Measurements from ENCODE around the gene VANGL2. TPM values are rescaled to one million over a fixed set of nuclear protein-coding genes. Genes with fewer than 3 reads are reported as not detected.
"Not testable (repeated sequence)": the region's sequence is repeated elsewhere in the genome, so short reads cannot be mapped to it uniquely, and the experiment has no call there.

The VANGL2 gene
- polyA plus RNA-seq, 6 donors from 2014 or later: 0.05 to 0.19 (median 0.08) TPM; not detected in 1

- Mint-ChIP-seq H3K9me3 (no peaks in the 10 kb centered on the region), H3K27ac (peak overlapping the region in 2 of 6 donors; percentile 25 to 83), H3K4me3 (peak overlapping the region in 1 of 8 donors; percentile 31), H3K27me3 (no peaks in the 10 kb centered on the region), H3K36me3 (no peaks in the 10 kb centered on the region), H3K4me1 (peaks cover 23 to 26% (median 24%) of the 10 kb centered on the region in 3 donors)
- no peak for ATAC-seq (ENCODE audit: low read depth in 2 of 2)
- DNase-seq: no peak
Measured at GRCh38 chr1:160374306-160375110, 25.9 kb upstream of the VANGL2 start.

- no peak for DNase-seq
- Mint-ChIP-seq H3K36me3 (no peaks in the 10 kb centered on the region), H3K9me3 (no peaks in the 10 kb centered on the region), H3K4me3 (peak overlapping the region in 7 of 8 donors; percentile 4 to 89 (median 71)), H3K27ac (peak overlapping the region; percentile 0 to 91 (median 77)), H3K27me3 (no peaks in the 10 kb centered on the region), H3K4me1 (peaks cover 23 to 26% (median 24%) of the 10 kb centered on the region in 3 donors)
- peak; percentile 37 to 45 for ATAC-seq (ENCODE audit: low read depth in 2 of 2)
Measured at GRCh38 chr1:160375788-160376524, 24.4 kb upstream of the VANGL2 start.

GRCh38 chr1:160376525-160377131, 23.7 kb upstream of the VANGL2 start:
- Mint-ChIP-seq H3K27ac (peak overlapping the region in 4 of 6 donors; percentile 14 to 83 (median 42)), H3K36me3 (no peaks in the 10 kb centered on the region), H3K4me1 (peaks cover 23 to 26% (median 24%) of the 10 kb centered on the region in 3 donors), H3K27me3 (no peaks in the 10 kb centered on the region), H3K9me3 (no peaks in the 10 kb centered on the region), H3K4me3 (peak overlapping the region in 4 of 8 donors; percentile 18 to 71 (median 40))
- ATAC-seq (ENCODE audit: low read depth in 2 of 2): peak; percentile 58 to 68
- peak; percentile 47 for DNase-seq

- H3K27ac Mint-ChIP-seq: peak overlapping the region in 2 of 6 donors; percentile 19 to 74
- ATAC-seq (ENCODE audit: low read depth in 2 of 2) (no peak), DNase-seq (no peak)
- H3K27me3 Mint-ChIP-seq: no peaks in the 10 kb centered on the region
- H3K4me1 Mint-ChIP-seq: peaks cover 23 to 26% (median 24%) of the 10 kb centered on the region in 3 donors
- no peaks in the 10 kb centered on the region for H3K36me3 Mint-ChIP-seq
- H3K9me3 Mint-ChIP-seq: no peaks in the 10 kb centered on the region
- no peak overlapping the region for H3K4me3 Mint-ChIP-seq
Measured at GRCh38 chr1:160377585-160378206, 22.7 kb upstream of the VANGL2 start.

DNA sequence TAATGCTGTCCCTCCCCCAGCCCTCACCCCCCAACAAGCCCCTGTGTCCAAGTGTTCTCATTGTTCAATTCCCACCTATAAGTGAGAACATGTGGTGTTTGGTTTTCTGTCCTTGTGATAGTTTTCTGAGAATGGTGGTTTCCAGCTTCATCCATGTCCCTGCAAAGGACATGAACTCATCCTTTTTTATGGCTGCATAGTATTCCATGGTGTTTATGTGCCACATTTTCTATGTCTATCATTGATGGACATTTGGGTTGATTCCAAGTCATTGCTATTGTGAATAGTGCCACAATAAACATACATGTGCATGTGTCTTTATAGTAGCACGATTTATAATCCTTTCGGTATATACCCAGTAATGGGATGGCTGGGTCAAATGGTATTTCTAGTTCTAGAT, 15.6 kb upstream of the VANGL2 start:
- Mint-ChIP-seq H3K9me3 (peaks cover 0 to 16% (median 4%) of the 10 kb centered on the region in 7 donors), H3K27me3 (peaks cover 0 to 29% (median 0%) of the 10 kb centered on the region in 3 donors)
- DNase-seq; H3K4me3 Mint-ChIP-seq; H3K4me1 Mint-ChIP-seq; H3K27ac Mint-ChIP-seq; ATAC-seq (ENCODE audit: low read depth in 2 of 2); H3K36me3 Mint-ChIP-seq: not testable (repeated sequence)

GRCh38 chr1:160388406-160388805, 12.0 kb upstream of the VANGL2 start:
- not testable (repeated sequence) for H3K27ac Mint-ChIP-seq; ATAC-seq (ENCODE audit: low read depth in 2 of 2); DNase-seq; H3K36me3 Mint-ChIP-seq; H3K4me1 Mint-ChIP-seq
- H3K9me3 Mint-ChIP-seq: peaks cover 0 to 16% (median 4%) of the 10 kb centered on the region in 7 donors
- H3K4me3 Mint-ChIP-seq: peak overlapping the region in 1 of 8 donors; percentile 56
- H3K27me3 Mint-ChIP-seq: peaks cover 1 to 40% (median 9%) of the 10 kb centered on the region in 3 donors

GRCh38 chr1:160394673-160395072, 5.7 kb upstream of the VANGL2 start:
- H3K27ac Mint-ChIP-seq: no peak overlapping the region
- peaks cover 4 to 8% (median 7%) of the 10 kb centered on the region in 3 donors for H3K4me1 Mint-ChIP-seq
- H3K9me3 Mint-ChIP-seq: peaks cover 0 to 3% (median 0%) of the 10 kb centered on the region in 7 donors
- H3K4me3 Mint-ChIP-seq: no peak overlapping the region
- peaks cover 11 to 16% (median 13%) of the 10 kb centered on the region in 3 donors for H3K27me3 Mint-ChIP-seq
- DNase-seq (no peak), ATAC-seq (ENCODE audit: low read depth in 2 of 2) (no peak)
- H3K36me3 Mint-ChIP-seq: no peaks in the 10 kb centered on the region

GRCh38 chr1:160397651-160398050, 2.7 kb upstream of the VANGL2 start:
- ATAC-seq (ENCODE audit: low read depth in 2 of 2) (no peak), DNase-seq (no peak)
- Mint-ChIP-seq H3K4me3 (peak overlapping the region in 1 of 8 donors; percentile 39), H3K4me1 (peaks cover 16 to 20% (median 19%) of the 10 kb centered on the region in 3 donors), H3K27ac (no peak overlapping the region), H3K36me3 (no peaks in the 10 kb centered on the region), H3K9me3 (no peaks in the 10 kb centered on the region), H3K27me3 (peaks cover 0 to 11% (median 8%) of the 10 kb centered on the region in 3 donors)

DNA sequence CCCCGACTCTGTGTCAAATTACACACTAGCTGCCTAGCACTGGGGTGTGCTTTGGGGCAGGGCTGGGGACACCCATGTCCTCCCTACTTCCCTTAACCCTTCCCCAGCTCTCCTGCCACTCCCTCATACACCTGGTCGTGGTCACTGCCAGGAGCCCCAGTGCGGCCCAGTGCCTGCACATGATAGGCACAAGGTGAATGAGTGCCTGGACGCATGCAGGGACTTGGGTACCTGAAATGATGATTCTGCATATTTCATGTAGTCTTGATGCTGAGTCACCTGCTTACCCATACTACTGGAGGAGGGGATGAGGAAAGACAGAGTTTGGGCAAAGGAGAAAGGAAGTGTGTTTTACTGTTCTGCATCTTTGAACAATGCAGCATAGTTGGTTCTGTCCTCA, 1.5 kb upstream of the VANGL2 start:
- Mint-ChIP-seq H3K27me3 (peaks cover 0 to 8% (median 7%) of the 10 kb centered on the region in 3 donors), H3K36me3 (no peaks in the 10 kb centered on the region), H3K4me1 (peaks cover 19 to 20% (median 19%) of the 10 kb centered on the region in 3 donors), H3K9me3 (no peaks in the 10 kb centered on the region), H3K4me3 (peak overlapping the region in 6 of 8 donors; percentile 17 to 82 (median 50)), H3K27ac (peak overlapping the region in 5 of 6 donors; percentile 3 to 86 (median 8))
- DNase-seq (no peak), ATAC-seq (ENCODE audit: low read depth in 2 of 2) (no peak)

DNA sequence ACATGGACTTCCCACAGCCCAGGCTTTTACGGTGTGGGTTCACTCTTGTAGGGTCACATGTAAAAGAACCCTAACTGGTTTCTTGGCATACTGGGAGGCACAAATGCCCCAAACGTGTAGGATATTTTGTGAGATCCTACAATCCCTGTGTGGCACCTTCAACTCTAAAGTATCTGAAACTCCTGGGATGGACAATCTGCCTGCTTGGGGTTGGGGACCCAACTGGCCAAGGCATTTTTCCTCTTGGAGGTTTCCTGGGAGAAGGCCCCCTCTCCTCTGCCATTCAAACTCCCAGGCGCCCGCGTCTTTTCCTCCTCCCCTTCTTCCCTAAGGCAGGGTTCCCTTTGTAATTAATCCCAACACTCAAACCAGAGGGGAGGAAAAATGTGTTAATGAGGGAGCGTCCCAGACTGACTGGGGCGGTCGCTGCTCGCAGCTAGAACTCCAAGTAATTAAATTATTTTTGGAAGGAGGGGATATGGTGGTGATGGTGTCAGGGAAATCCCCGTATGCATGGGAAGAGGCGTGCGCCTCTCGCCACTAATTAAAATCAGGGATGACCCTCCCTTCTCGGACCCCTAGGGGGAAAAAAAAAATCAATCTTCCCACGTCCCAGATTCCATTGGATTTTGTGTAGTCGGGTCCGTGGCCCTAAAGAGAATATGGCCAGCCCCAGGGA, 681 bp upstream of the VANGL2 start:
- H3K9me3 Mint-ChIP-seq: no peaks in the 10 kb centered on the region
- no peaks in the 10 kb centered on the region for H3K36me3 Mint-ChIP-seq
- H3K4me3 Mint-ChIP-seq: peak overlapping the region; percentile 41 to 82 (median 66)
- ATAC-seq (ENCODE audit: low read depth in 2 of 2) (no peak), DNase-seq (no peak)
- H3K4me1 Mint-ChIP-seq: peaks cover 19 to 28% (median 23%) of the 10 kb centered on the region in 3 donors
- H3K27ac Mint-ChIP-seq: peak overlapping the region in 2 of 6 donors; percentile 57 to 80
- peaks cover 0 to 8% (median 7%) of the 10 kb centered on the region in 3 donors for H3K27me3 Mint-ChIP-seq

GRCh38 chr1:160400646-160401486, 502 bp downstream of the VANGL2 start:
- Mint-ChIP-seq H3K4me3 (peak overlapping the region; percentile 55 to 93 (median 83)), H3K4me1 (peaks cover 19 to 28% (median 22%) of the 10 kb centered on the region in 3 donors), H3K9me3 (no peaks in the 10 kb centered on the region), H3K36me3 (no peaks in the 10 kb centered on the region), H3K27me3 (no peaks in the 10 kb centered on the region), H3K27ac (peak overlapping the region in 3 of 6 donors; percentile 18 to 76 (median 41))
- peak; percentile 52 to 53 for ATAC-seq (ENCODE audit: low read depth in 2 of 2)
- DNase-seq: peak; percentile 17

- Mint-ChIP-seq H3K4me1 (peaks cover 19 to 26% (median 21%) of the 10 kb centered on the region in 3 donors), H3K27ac (peak overlapping the region in 1 of 6 donors; percentile 18), H3K9me3 (no peaks in the 10 kb centered on the region), H3K4me3 (peak overlapping the region; percentile 55 to 93 (median 83)), H3K36me3 (no peaks in the 10 kb centered on the region), H3K27me3 (no peaks in the 10 kb centered on the region)
- ATAC-seq (ENCODE audit: low read depth in 2 of 2) (peak in 1 of 2 donors; percentile 9), DNase-seq (no peak)
Measured at GRCh38 chr1:160401487-160401805, 1.1 kb downstream of the VANGL2 start.

All from naive B cell (primary cell).